ENCODE measurements around the gene CAPN14.

DNA sequence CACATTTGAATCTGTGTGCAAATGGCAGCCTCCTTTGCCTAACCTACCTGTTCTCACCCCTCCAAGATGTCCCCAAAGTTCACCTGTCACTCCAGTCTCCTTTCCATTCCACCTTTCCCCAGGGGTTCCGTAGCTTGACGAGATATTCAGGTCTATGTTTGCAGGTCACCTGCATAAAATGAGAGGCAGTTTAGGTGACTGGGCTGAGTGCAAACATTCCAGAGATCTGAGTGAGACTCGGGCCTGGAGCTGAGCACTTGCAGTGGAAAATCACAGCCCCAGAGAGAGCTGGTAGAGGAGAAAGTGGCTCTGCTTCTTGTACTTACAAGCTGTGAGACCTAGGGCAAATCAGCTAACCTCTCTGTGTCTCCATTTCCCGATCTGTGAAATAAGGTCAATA is 20.1 kb downstream of the CAPN14 start:
- TF ChIP-seq, protein P1, sequence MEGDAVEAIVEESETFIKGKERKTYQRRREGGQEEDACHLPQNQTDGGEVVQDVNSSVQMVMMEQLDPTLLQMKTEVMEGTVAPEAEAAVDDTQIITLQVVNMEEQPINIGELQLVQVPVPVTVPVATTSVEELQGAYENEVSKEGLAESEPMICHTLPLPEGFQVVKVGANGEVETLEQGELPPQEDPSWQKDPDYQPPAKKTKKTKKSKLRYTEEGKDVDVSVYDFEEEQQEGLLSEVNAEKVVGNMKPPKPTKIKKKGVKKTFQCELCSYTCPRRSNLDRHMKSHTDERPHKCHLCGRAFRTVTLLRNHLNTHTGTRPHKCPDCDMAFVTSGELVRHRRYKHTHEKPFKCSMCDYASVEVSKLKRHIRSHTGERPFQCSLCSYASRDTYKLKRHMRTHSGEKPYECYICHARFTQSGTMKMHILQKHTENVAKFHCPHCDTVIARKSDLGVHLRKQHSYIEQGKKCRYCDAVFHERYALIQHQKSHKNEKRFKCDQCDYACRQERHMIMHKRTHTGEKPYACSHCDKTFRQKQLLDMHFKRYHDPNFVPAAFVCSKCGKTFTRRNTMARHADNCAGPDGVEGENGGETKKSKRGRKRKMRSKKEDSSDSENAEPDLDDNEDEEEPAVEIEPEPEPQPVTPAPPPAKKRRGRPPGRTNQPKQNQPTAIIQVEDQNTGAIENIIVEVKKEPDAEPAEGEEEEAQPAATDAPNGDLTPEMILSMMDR (IDR thresholded peaks at IDR 0.05) = no peak
- TF ChIP-seq ZFX (IDR thresholded peaks at IDR 0.05; ENCODE audit: borderline replicate concordance) = no peak

Data from 22Rv1 (cell line).